Frontal cortex (tissue), 4 donors: ENCODE measurements around the gene CCNB2. TPM values are rescaled to one million over a fixed set of nuclear protein-coding genes. Genes with fewer than 3 reads are reported as not detected.
"Not testable (repeated sequence)": the region's sequence is repeated elsewhere in the genome, so short reads cannot be mapped to it uniquely, and the experiment has no call there.

ENCODE experiments used
- DNase-seq, 2 donors: peaks; one replicate each; pipeline ENCODE4 v3.0.0; 2012; ENCODE audit warnings: low spot score in 2 of 2
- FAIRE-seq: peaks from 2 replicates; lab custom pipeline; 2012; peaks lifted over from hg19 to GRCh38; lab: Jason Lieb, UNC
- total RNA-seq: library from RNA; depleted of rRNA; stranded (reverse); fragments of >200 nt; gene quantifications from one replicate; pipeline ENCODE4 v1.2.3, GENCODE V29; 2014
- donor health status: control.
- donor health status: control.
- donor health status: control.

The CCNB2 gene
- 4.9 TPM for total RNA-seq

DNA sequence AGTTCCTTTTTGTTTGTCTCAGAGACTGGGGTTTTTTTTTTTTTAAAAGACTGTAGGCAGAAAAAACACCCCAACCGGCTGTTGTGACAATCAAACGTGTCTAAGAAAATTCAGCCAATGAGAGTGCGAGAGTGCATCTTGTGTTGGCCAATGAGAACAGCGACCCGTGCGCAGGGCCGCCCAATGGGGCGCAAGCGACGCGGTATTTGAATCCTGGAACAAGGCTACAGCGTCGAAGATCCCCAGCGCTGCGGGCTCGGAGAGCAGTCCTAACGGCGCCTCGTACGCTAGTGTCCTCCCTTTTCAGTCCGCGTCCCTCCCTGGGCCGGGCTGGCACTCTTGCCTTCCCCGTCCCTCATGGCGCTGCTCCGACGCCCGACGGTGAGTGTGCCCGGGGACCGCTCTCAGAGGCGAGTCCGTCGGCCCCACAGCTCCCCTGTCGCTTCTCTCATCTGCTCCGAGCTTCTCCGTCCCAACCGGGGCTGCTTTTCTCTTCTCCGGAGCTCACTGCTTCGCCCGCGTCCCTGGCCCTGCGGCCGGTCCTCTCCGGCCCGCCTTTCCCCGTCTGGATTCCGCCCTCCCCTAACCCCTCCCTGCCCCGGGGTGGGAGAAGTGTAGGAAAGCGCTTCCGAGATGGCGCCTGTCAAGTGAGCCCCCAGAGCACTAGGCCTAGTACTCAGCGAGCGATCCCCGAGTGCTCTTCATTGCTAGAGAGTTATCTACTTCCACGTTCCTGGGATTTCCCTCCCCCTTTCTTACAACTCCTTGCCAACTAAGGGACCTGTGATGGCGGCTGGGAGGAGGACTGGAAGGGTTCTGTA is at the start of gene CCNB2:
Gene CCNB2 (plus strand): TSS at position 235 of the 821 bp plus-strand sequence. CDS start 123 bp downstream, at position 358.
- FAIRE-seq (peak; percentile 39), DNase-seq (peak; percentile 74 to 94)

DNA sequence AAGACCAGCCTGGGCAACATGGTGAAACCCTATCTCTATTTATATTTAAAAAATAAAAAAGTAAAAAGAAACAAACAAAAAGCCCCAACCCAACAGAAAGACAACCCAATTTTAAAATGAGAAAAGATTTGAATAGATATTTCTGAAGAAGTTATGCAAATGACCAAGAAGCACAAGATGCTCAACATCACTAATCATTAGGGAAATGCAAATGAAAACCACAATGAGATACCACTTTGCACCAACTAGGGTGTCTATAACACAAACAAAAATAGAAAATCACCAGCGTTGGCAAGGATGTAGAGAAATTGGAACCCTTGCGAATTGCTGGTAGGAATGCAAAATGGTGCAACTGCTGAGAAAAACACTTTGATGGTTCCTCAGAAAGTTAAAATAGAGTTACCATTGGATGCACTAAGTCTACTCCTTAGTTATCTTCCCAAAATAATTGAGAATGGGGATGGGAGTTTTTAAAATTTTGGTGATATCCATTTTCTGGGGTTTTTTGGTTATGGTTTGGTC is 45.8 kb upstream of the CCNB2 start:
- DNase-seq (no peak), FAIRE-seq (no peak)

DNA sequence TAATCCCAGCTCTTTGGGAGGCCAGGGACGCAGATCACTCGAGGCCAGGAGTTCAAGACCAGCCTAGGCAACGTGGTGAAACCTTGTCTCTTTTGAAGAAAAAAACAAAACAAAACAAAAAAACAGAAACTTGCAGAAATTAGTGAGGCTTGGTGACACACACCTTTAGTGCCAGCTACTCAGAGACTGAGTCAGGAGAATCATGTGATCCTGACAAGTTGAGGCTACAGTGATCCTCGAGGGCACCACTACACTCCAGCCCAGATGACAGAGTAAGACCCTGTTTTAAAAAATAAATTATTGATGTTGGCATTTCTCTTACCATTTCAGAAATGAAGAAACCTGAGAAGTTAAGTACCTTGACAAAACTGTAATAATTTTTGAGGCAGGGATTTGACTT is 44.6 kb upstream of the CCNB2 start:
- FAIRE-seq (no peak), DNase-seq (no peak)

DNA sequence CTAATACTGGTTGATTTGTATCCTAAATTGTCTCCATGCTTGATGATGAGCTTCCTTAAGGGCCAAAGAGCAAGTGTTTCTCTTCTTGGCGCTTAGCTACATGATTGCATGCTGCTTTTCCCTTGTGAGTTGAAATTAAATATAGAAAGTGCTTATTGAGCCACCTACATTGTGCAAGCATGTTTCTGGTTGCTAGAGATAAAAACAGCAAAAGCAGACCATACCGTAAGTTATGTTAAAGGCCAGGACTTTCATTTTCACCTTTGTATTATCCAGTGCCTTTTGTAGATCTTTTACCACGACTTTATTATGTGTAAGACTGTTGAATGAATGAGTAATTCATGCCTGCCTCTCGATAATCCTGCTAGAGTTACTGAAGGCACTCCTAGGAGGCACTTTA is 41.9 kb upstream of the CCNB2 start:
- DNase-seq (no peak), FAIRE-seq (no peak)

DNA sequence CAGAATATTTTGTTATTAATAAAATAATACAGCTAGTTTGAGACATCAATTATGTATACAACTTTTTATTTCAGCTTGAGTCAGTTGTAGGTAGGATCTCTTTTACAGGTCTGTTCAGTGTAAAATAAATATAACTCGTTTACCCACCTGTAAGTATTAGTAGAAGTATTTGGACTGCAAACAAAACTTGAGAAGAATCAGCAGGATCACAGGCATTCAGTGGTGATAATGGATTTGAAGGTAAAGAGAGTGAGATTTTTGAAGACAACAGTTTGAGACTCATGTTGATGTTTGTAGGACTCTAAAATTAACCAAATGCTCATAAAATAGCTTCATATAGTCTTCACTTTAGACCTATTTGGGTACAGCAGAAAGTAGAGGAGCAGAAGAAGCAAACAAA is 35.5 kb upstream of the CCNB2 start:
- FAIRE-seq, result no peak
- no peak for DNase-seq

DNA sequence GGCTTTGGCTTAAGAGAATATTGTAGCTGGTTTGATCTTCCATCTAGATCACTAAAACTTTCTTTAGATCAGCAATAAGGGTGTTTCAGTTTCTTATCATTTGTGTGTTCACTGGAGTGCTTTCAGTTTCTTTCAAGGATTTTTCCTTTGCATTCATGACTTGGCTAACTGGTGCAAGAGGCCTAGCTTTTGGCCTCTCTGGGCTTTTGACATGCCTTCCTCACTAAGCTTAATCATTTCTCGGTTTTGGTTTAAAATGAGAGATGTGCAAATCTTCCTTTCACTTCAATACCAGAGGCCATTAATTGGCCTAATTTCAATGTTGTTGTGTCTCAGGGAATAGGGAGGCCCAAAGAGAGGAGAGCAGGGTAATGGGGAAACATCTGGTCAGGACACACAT is 30.3 kb upstream of the CCNB2 start:
- DNase-seq (no peak), FAIRE-seq (no peak)

DNA sequence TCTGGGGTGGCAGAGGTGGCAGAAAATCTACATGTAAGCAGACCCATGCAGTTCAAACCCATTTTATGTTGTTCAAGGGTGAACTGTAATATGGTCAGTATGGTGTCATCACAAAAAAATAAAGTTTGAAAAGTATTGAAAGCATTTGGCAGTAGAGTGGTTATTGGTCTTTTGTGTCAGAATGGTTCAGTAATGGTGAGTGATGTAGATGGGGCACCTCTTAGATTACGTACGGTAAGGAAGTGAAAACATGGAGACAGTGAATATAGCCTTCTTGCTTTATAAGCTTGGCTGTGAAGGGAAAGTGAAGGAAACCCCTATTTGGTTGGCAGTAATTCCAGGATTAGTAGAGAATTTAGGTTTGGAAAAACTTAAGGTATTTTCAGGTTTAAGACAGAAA is 17.2 kb upstream of the CCNB2 start:
- DNase-seq, result no peak
- no peak for FAIRE-seq

DNA sequence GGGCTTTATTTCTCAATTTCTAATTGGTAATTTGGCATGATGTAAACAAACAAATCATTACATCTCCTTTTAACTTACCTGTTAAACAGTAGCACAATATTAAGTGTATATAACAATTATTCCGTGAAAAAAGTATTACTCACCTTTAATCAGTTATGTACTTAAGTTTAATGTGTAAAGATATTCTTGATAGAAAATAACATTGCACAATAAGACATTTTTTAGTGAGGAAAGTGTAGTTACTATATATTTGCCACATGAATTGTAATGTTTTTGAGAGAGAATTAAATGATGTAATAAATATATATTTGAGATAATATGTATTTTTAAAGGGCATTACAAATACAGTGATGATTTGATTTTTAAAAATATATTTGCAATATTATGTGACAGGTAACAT is 10.9 kb upstream of the CCNB2 start:
- DNase-seq, result no peak
- FAIRE-seq, result peak; percentile 21

DNA sequence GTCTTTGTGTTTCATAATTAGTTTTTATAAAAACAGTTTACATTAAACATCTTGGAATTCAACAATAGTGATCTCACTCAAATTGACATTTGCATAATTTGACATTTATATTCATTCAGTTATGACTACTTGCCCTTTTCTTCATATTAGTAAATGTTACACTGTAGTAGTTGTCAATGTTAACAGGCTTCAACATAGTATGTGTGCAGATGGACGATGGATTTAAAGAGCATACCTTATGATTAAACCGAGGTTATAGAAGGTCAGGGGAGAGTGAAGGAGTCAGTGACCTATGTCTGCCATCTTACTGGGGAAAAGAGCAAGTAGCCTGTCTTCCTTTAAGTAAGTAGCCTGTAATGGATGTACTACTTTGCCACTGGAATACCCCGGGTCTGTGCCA is 8.5 kb upstream of the CCNB2 start:
- no peak for FAIRE-seq
- no peak for DNase-seq

DNA sequence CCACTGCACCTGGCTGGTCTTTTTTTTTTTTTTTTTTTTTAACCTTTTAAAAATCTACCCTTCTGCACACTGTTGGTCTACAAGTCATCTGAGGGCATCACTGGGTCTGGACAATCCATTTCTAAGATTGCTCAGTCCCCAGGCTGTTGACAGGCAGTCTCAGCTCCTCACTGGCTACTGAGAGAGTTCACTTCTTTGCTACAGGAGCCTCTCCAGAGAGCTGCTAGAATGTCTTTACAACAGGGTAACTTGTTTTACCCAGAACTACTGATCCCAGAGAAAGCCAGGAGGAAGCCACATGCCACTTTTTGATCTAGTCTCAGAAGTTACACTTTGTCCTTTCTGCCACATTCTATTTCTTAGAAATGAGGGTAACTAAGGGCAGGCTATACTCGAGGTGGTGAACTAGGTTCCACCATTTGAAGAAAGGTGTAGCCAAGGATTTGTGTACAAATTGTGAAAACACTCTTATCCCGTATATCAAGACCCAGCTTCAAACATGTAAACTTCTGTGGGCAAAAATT is 5.7 kb upstream of the CCNB2 start:
- FAIRE-seq, result no peak
- DNase-seq, result no peak

DNA sequence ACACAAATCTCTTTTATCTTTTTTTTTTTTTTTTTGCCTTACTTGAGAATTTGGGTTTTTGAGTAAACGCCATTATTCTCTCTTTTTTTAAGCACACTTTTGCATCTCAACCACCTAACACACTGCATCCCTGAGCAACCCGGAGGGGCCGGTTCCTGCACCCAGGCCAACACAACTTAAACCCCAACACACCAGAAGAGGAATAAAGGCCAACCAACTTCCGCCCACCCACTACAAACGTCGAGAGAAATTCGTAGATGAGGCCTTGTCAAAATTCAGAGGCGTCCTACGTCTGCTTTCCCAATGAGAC is 389 bp upstream of the CCNB2 start:
- DNase-seq, result no peak
- FAIRE-seq, result no peak

DNA sequence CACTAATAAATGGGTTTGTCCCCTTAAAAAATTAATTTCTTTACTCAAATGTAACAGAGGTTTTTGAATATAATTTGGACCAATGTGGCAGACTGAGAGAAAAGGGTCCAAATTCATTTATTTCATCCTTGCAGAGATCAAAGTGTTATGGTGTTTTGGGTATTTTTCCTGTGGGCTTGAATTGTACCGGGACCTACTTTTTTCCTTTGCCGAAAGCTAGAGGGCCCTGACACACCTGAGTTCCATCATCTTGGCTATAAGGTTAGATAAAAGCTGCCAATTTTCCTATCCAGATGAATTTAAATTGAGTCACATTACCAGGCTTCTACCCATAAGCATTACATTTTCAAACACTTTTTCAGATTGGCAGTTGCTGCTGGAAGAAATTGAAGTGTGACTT is 908 bp downstream of the CCNB2 start:
- DNase-seq (no peak), FAIRE-seq (no peak)

DNA sequence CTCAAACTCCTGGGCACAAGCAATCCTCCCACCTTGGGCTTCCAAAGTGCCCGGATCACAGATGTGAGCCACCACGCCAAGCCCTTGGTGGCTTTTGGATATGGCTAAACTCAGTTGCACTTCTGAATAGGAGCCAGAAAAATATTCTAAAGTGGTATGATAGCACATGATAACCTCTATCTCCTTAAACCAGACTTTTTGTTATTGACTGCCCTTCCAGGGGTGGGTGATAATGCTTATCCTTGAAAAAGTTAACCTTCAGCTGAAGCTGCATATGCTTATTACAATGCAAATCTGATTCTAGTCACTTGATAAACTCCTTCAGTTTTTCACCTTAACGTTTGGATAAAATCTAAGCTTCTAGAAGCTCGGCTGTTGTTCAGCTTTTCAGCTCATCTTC is 6.3 kb downstream of the CCNB2 start:
- FAIRE-seq, result no peak
- no peak for DNase-seq

DNA sequence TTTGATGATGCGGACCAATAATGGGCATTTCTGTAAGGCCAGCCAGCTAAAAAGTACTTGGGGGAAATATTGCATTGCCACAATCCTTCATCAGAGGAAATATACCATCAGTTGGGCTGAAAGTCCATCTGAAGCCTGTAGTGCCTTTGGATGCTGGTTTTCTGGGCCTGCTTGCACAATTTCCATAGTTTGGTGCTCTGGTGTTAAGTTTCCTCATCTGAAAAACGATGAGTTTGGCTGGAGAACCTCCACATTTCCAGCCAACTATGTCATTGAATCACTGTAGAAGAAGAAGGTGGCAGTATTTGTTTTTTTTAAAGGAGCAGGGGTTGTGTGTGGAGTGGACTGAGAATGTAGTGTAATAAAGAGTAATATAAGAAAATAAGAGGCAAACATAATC is 10.1 kb downstream of the CCNB2 start:
- FAIRE-seq (no peak), DNase-seq (no peak)

DNA sequence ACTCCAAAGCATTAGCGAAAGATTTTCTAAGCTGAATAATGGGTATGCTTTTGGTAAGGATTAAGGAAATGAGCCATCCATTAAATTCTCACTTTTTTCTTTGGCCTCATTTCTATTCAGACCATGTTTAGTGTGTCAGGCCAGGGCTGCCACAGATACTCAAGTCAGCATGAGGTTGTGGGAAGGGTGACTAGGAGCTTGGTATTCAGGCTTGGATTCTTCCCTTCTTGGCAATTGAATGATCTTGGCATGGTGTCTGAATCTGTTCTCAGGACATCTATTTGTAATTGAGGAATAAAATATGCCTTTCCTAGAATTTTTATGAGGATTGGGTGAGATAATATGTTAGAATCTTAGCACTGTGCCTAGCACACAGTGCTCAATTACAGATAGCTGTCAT is 11.2 kb downstream of the CCNB2 start:
- FAIRE-seq, result no peak

DNA sequence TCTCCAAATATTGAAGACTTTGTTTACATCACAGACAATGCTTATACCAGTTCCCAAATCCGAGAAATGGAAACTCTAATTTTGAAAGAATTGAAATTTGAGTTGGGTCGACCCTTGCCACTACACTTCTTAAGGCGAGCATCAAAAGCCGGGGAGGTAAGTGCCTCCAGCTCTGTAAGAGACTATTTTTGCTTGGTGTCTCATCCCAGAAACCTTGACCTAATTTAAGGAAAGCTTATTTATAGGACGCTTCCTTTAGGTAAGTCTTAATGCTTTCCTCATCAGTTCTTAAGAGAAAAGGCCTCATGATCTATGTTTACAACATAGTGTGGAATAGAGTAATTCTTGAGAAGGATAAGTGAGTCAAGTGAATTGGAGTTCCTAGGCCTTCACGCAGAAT is 11.8 kb downstream of the CCNB2 start:
- no peak for FAIRE-seq
- no peak for DNase-seq

More for the DNA sequence above, 11.2 kb downstream of the CCNB2 start:
- DNase-seq, result no peak

DNA sequence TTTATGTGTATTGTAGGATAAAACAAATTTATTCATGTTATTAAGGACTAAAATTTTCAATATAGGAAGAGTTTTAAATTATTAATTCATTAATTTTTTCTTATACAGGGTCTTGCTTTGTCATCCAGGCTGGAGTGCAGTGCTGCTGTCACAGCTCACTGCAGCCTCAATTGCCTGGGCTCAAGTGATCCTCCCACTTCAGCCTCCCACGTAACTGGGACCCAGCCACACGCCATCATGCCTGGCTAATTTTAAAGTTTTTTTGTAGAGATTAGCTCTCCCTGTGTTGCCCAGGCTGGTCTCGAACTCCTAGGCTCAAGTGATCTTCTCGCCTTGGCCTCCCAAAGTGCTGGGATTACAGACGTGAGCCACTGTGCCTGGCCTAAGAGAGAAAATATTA is 14.7 kb downstream of the CCNB2 start:
- FAIRE-seq (no peak), DNase-seq (no peak)

DNA sequence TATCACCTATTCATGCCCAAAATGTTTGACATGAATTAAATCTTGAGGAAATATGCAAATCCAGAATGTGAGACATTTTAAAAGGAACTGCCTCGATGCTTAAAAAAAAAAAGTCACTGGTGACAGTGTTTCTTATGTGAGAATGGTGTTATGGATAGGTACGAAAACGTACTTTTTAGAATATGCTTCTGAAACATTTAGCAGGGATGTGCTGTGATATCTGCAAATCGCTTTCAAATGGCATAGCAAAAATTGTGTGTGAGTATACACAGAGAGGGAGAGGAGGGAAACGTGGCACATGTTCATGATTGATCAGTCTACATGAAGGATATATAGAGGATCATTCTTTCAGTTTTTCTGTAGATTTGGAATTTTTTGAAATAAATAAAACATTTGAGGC is 16.0 kb downstream of the CCNB2 start:
- no peak for FAIRE-seq

DNA sequence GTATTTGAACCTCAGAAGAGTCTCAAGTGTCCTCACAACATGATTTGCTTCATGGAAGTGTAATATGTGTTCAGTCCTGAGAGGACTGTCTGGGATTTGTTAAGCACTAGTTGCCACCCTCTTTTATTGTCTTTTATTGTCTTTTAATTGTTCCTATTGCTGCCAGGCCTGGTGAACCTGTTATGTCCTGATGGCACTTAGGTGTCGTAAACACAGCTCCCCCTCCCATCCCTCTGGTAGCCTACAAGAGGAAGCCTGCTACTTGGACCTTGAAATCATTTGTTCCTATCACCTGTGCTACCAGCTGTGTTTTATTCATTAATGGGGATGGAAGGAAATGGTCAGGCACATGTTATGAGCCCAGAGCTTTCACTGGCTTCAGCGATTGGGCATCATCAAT is 19.3 kb downstream of the CCNB2 start:
- FAIRE-seq (no peak), DNase-seq (no peak)

More for the DNA sequence above, 16.0 kb downstream of the CCNB2 start:
- DNase-seq, result no peak

DNA sequence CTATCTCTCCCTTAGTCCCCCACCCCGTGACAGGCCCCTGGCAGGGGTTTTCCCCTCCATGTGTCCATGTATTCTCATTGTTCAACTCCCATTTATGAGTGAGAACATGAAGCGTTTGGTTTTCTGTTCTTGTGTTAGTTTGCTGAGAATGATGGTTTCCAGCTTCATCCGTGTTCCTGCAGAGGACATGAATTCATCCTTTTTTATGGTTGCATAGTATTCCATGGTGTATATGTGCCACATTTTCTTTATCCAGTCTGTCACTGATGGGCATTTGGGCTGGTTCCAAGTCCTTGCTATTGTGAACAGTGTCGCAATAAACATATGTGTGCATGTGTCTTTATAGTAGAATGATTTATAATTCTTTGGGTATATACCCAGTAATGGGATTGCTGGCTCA is 20.7 kb downstream of the CCNB2 start:
- FAIRE-seq, DNase-seq: not testable (repeated sequence)

DNA sequence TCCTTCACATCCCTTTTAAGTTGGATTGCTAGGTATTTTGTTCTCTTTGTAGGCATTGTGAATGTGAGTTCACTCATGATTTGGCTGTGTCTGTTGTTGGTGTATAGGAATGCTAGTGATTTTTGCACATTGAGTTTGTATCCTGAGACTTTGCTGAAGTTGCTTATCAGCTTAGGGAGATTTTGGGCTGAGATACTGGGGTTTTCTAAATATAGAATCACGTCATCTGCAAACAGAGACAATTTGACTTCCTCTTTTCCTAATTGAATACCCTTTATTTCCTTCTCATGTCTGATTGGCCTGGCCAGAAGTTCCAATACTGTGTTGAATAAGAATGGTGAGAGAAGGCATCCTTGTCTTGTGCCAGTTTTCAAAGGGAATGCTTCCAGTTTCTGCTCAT is 22.3 kb downstream of the CCNB2 start:
- DNase-seq, FAIRE-seq: not testable (repeated sequence)

DNA sequence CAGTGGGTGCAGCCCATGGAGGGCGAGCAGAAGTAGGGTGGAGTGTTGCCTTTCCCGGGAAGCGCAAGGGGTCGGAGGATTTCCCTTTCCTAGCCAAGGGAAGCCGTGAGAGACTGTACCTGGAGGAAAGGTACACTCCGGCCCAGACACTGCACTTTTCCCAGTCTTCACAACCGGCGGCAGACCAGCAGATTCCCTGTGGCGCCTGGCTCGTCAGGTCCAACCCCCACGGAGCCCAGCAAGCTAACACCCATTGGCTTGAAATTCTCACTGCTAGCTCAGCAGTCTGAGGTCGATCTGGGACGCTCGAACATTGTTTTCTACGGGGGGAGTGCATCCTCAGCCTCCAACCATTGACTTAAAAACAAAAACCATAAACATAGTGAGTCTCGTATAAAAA is 26.5 kb downstream of the CCNB2 start:
- DNase-seq (no peak), FAIRE-seq (no peak)
